GM10847 (cell line): ENCODE results near the gene DKKL1.

Source experiments
- POLR2A ChIP-seq: IDR thresholded peaks from 2 replicates; pipeline ENCODE4 v1.6.1; 2011; ENCODE audit not compliant: insufficient read length; ENCODE audit errors: extremely low read depth

Gene DKKL1

GRCh38 chr19:49380391-49380790 lies 16.7 kb downstream of the DKKL1 start:
- TF ChIP-seq POLR2A: no peak

DNA sequence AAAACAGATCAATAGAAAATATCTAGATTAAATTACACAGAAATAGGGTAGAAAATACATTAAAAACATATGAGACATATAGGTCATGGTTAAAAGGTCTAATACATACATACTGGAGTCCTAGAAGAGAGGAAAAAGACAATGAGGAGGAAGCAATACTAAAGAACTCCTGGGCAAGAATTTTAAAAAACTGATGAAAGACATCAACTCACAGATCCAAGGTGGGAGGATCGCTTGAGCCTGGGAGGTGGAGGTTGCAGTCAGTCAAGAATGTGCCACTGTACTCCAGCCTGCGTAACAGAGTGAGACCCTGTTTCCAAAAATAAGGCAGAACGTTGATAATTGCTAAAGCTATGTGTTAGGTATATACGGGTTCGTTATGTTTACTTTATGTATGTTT lies 19.0 kb downstream of the DKKL1 start:
- no peak for TF ChIP-seq POLR2A

GRCh38 chr19:49383599-49383998 lies 19.9 kb downstream of the DKKL1 start:
- no peak for TF ChIP-seq POLR2A

DNA sequence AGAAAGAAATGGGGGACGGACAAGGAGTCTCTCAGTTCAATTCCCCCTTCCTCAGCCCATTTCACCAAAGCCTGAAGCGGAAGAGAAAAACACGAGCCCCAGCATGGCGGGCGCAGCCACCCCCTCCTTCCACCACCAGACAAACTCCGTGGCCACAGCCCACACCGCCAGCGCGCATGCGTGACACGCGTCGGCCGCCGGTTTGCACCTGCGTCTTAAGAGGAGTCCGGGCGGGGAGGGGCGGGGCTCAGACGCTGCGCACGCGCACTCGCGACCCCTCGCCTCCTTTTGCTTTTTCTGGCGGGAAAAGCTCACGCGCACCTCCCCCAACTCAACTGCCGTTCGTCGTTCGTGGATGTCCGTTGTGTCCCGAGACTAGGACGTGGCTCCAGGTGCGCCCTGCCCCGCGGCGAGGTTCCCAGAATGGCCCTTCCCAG lies 24.3 kb downstream of the DKKL1 start, which contains the start of gene KASH5:
TSS of gene KASH5 (plus strand) at position 314 of the 437 bp plus-strand sequence. CDS start 2,635 bp downstream, outside the sequence.
- no peak for TF ChIP-seq POLR2A

GRCh38 chr19:49389406-49389805 lies 25.7 kb downstream of the DKKL1 start:
- no peak for TF ChIP-seq POLR2A

DNA sequence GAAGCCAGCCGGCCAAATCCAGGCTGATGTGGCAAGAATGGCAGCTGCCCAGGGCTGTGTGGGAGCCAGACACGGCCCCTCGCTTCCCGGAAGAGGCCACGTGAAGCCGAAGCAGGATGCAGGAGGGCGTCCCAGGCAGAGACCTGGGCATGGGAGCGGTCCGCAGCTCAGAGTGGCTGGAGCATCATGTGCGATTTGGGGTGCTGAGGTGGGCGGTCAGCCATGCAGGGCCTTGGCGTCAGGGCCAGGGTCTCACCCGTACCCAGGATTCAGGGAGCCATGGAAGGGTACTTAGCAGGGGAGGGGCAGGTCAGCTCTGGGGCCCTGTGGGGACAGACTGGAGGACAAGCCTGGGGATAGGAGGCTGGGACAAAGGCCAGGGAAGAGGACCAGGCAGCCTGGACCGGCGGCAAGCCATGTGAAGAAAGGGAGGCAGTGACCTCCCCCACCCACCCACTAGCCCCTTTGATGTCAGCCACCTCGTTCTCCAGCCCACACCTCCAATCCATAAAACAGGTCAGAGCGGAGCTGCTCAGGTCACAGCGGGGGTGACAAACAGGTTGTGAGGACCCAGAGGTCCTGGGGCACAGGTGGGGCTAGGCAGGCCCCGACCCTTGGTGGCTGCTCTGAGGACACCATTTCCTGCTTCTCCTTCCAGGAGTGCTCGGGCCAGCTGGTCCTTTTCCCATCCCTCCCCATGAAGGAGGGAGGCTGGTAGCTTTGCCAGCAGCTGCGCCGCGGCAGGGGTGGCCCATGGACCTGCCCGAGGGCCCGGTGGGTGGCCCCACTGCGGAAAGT lies 26.7 kb downstream of the DKKL1 start:
- no peak for TF ChIP-seq POLR2A

DNA sequence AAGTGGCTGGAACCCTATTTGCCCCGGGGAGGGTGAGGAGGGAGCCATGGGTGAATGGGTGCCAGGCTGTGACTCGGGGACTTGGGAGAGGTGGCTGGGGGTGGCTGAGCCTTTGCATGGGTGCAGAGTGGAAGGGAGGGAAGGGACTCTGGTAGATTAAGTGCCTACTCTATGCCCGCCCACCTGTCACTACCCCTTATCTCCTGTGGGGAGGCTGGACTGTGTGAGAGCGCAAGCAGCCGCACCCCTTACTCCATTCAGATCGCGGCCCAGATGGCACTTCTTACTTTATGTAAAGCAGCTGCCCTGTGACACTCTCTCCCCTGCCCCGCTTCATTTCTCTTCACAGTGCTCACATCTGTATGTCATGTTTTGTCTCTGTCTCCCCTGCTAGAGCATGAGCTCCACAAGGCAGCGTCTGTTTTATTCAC lies 27.3 kb downstream of the DKKL1 start:
- TF ChIP-seq POLR2A: no peak

DNA sequence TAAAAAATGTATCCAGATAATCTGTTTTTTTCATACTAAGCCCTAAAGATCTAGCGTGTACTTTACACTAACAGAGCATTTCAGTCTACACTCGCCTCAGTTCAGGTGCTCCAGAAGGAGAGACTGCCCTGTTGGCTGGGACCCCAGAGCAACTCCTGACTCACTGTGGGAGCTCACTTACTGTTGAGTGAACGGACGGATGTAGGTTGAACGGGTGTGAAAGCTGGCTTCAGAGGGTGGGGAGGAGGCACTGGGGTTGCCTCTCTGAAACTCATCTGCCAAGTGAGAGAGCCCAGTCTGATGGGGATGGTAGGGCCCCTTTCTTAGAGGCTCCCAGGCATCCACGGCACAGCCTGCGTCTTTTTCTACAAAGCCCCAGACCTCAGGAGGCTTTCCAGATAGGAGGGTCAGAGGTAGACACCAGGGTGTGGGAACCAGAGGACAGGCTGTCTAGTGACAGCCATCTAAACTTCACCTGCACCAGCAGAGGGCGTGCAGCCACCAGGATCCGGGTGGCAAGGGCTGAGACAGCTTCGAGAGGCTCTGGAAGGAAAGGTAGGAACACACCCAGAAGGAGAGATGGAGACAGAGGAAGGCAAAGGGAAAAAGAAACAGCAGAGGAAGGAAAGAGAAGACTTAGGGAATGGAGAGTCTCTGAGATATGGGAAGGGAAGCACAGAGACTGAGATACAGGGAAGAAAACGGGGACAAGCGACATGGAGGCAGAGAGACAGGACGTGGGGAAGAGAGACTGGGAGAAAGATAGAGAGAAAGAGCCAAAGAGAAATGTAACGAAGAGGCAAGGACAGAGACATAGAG lies 28.1 kb downstream of the DKKL1 start:
- TF ChIP-seq POLR2A: no peak

- no peak for TF ChIP-seq POLR2A
Observed at GRCh38 chr19:49393881-49394280, 30.2 kb downstream of the DKKL1 start.

GRCh38 chr19:49395581-49396407 lies 32.1 kb downstream of the DKKL1 start:
- no peak for TF ChIP-seq POLR2A

DNA sequence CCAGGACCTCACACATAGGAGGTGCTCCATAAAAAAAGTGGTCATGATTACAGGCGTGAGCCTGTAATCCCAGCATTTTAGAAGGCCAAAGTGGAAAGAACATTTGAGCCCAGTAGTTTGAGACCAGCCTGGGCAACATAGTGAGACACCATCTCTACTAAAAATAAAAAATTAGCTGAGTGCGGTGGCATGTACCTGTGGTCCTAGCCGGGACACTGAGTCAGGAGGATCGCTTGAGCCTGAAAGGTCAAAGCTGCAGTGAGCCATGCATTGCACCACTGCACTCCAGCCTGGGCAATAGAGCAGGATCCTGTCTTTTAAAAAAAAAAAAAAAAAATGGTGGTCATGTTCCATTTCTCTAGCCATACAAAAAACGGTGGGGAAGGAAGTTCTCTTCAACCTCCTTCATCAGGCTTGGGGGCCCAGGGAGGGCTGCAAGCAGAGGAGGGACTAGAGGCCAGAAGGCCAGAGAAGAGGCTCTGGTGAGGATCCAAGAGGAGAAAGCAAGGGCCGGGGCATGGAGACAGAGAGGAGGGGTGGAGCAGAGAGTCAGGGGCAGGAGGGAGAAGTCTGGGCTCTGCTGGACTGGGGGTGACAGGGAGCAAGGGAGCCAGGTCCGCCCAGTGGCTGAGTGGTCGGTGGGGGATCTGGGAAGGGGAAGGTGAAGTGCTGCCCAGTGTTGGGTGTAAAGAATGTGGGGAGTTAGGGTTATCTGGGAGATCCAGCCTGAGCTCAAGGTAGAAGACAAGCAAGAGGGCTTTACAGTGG lies 33.2 kb downstream of the DKKL1 start:
- no peak for TF ChIP-seq POLR2A

DNA sequence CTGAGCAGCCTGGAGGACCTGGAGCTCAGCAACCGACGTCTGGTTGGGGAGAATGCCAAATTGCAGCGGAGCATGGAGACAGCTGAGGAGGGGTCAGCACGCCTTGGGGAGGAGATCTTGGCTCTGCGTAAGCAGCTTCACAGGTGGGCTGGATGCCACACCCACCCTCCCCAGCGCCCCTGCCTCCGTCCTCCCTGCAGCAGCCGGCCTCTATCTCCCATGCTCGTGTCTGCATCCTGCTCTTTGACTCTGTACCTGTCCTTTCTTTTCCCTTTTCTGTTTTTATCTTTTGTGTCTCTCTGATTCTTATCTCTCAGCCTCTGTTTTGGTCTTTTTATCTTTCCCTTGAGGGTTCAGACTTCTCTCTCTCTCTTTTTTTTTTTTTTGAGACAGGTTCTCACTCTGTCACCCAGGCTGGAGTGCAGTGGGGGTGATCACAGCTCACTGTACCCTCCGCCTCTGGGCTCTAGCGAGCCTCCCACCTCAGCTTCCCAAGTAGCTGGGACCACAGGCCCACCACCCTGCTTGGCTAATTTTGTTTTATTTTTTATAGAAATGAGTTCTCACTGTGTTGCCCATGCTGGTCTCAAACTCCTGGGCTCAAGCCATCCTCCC lies 34.4 kb downstream of the DKKL1 start:
- no peak for TF ChIP-seq POLR2A

- no peak for TF ChIP-seq POLR2A
Observed at GRCh38 chr19:49398931-49399330, 35.3 kb downstream of the DKKL1 start.

GRCh38 chr19:49400029-49400428 lies 36.4 kb downstream of the DKKL1 start:
- TF ChIP-seq POLR2A: no peak
